GM23338 (cell line): ENCODE results near the gene PCGF6. TPM values are rescaled to one million over a fixed set of nuclear protein-coding genes. Genes with fewer than 3 reads are reported as not detected.

ENCODE experiments used
- ATAC-seq: fragments of 200-7000 bp; cut with Tn5 transposase; 3 replicates; pipeline ENCODE4 v1.9.1; 2020
- DNase-seq: peaks from one replicate; pipeline ENCODE4 v3.0.0-alpha.2; 2015; ENCODE audit warnings: low spot score
- H2AFZ ChIP-seq: fragments of 200-600 bp; sonication (generic); 2 replicates; pipeline ENCODE4 v1.8.0; 2016; ENCODE audit warnings: antibody characterized with exemption, mild to moderate bottlenecking, moderate library complexity
- H3F3A ChIP-seq: fragments of 200-600 bp; sonication (generic); replicated peaks from 2 replicates; pipeline ENCODE4 v1.8.0; 2017; ENCODE audit warnings: antibody characterized with exemption, mixed run types, low read depth
- H3K27ac ChIP-seq: fragments of 200-600 bp; sonication (generic); 2 replicates; pipeline ENCODE4 v1.6.1; 2016; ENCODE audit warnings: low read depth
- H3K27me3 ChIP-seq: fragments of 200-600 bp; sonication (generic); 2 replicates; pipeline ENCODE4 v1.8.0; 2016; ENCODE audit warnings: mild to moderate bottlenecking, mixed run types, moderate library complexity; ENCODE audit not compliant: insufficient read depth
- H3K36me3 ChIP-seq: fragments of 200-600 bp; sonication (generic); 2 replicates; pipeline ENCODE4 v1.8.0; 2016; ENCODE audit warnings: mild to moderate bottlenecking; ENCODE audit not compliant: insufficient read depth
- H3K4me1 ChIP-seq: fragments of 200-600 bp; sonication (generic); 2 replicates; pipeline ENCODE4 v1.8.0; 2016; ENCODE audit warnings: mild to moderate bottlenecking, moderate library complexity; ENCODE audit not compliant: insufficient read depth
- H3K4me2 ChIP-seq: fragments of 200-600 bp; sonication (generic); 2 replicates; pipeline ENCODE4 v1.7.1; 2017; ENCODE audit warnings: mixed run types
- H3K4me3 ChIP-seq: fragments of 200-600 bp; sonication (generic); 2 replicates; pipeline ENCODE4 v1.6.1; 2016; ENCODE audit warnings: mixed run types
- H3K79me2 ChIP-seq: fragments of 200-600 bp; sonication (generic); replicated peaks from 2 replicates; pipeline ENCODE4 v1.8.0; 2017; ENCODE audit warnings: mild to moderate bottlenecking; ENCODE audit not compliant: insufficient read depth
- H3K9me2 ChIP-seq: fragments of 200-600 bp; sonication (generic); 2 replicates; pipeline ENCODE4 v1.8.0; 2017; ENCODE audit not compliant: insufficient read depth
- H4K20me1 ChIP-seq: fragments of 200-600 bp; sonication (generic); replicated peaks from 2 replicates; pipeline ENCODE4 v1.8.0; 2017; ENCODE audit warnings: mild to moderate bottlenecking; ENCODE audit not compliant: insufficient read depth
- H3K27ac Mint-ChIP-seq: 2 replicates; pipeline ENCODE4 v1.8.0; 2020; ENCODE audit warnings: inconsistent platforms, mild to moderate bottlenecking, moderate library complexity, mixed read lengths
- H3K27me3 Mint-ChIP-seq: 3 replicates; pipeline ENCODE4 v1.8.0; 2022; ENCODE audit warnings: low read depth, mild to moderate bottlenecking, moderate library complexity, mixed read lengths, inconsistent platforms; ENCODE audit not compliant: insufficient read depth, poor library complexity
- H3K36me3 Mint-ChIP-seq: 3 replicates; pipeline ENCODE4 v1.8.0; 2021; ENCODE audit warnings: low read depth, mild to moderate bottlenecking, inconsistent platforms, moderate library complexity, mixed read lengths
- H3K4me1 Mint-ChIP-seq: 3 replicates; pipeline ENCODE4 v1.8.0; 2020; ENCODE audit warnings: mild to moderate bottlenecking, inconsistent platforms, mixed read lengths
- H3K4me3 Mint-ChIP-seq: 3 replicates; pipeline ENCODE4 v1.8.0; 2021; ENCODE audit warnings: moderate library complexity, mild to moderate bottlenecking, inconsistent platforms, mixed read lengths
- H3K9me3 Mint-ChIP-seq: 3 replicates; pipeline ENCODE4 v1.8.0; 2020; ENCODE audit warnings: moderate library complexity, mild to moderate bottlenecking, inconsistent platforms, mixed read lengths
- CREB1 ChIP-seq: fragments of 250-450 bp; sonication (Bioruptor Pico); IDR thresholded peaks from 2 replicates; pipeline ENCODE4 v1.5.0; 2020; ENCODE audit warnings: low read depth, mild to moderate bottlenecking, moderate library complexity
- EZH2phosphoT487 ChIP-seq: fragments of 200-600 bp; sonication (generic); IDR thresholded peaks from one replicate; pipeline ENCODE4 v1.8.1; 2018; ENCODE audit warnings: antibody characterized with exemption; ENCODE audit not compliant: unreplicated experiment
- POLR2AphosphoS5 ChIP-seq: IDR thresholded peaks from 2 replicates; pipeline ENCODE4 v1.6.1; 2016; ENCODE audit warnings: antibody characterized with exemption, low read depth
- REST ChIP-seq: IDR thresholded peaks from one replicate; pipeline ENCODE4 v1.6.1; 2018; ENCODE audit warnings: antibody characterized with exemption; ENCODE audit not compliant: unreplicated experiment
- STAT1 ChIP-seq: IDR thresholded peaks from one replicate; pipeline ENCODE4 v1.6.1; 2016; ENCODE audit warnings: antibody characterized with exemption; ENCODE audit not compliant: unreplicated experiment
- ZNF114 ChIP-seq: fragments of 250-450 bp; sonication (Bioruptor Pico); IDR thresholded peaks from 2 replicates; pipeline ENCODE4 v1.5.0; 2020; ENCODE audit warnings: mild to moderate bottlenecking, moderate library complexity
- polyA plus RNA-seq: library from polyadenylated mRNA; unstranded; fragments of >200 nt; fragmentation: Nextera tagmentation; extraction: Ambion mirVana; gene quantifications from 2 replicates; pipeline ENCODE4 v1.2.1, GENCODE V29; 2016
- total RNA-seq: library from RNA; depleted of rRNA; stranded (reverse); fragments of >200 nt; shearing (Covaris generic); gene quantifications from 2 replicates; pipeline ENCODE4 v1.2.3, GENCODE V29; 2014

The PCGF6 gene
- total and polyA plus RNA-seq, 2 experiments from 2014 or later: 14.0 to 22.3 TPM

GRCh38 chr10:103284170-103284569 is 66.8 kb downstream of the PCGF6 start (continued):
- TF ChIP-seq REST: no peak
- no peak for TF ChIP-seq EZH2phosphoT487
- no peak for TF ChIP-seq ZNF114 (CRISPR knock-in tag)

- DNase-seq (no peak), ATAC-seq (no peak)
- Histone ChIP-seq H3F3A (peaks cover 18% of the 10 kb centered on the region), H3K36me3 (no peaks in the 10 kb centered on the region), H3K4me1 (peaks cover 28% of the 10 kb centered on the region), H3K27me3 (peaks cover 33% of the 10 kb centered on the region), H3K27ac (no peak overlapping the region), H3K79me2 (no peaks in the 10 kb centered on the region), H4K20me1 (peaks cover 19% of the 10 kb centered on the region), H3K4me2 (no peak overlapping the region), H3K9me2 (no peaks in the 10 kb centered on the region), H2AFZ (no peak overlapping the region), H3K4me3 (no peak overlapping the region)
- no peak overlapping the region for H3K27ac Mint-ChIP-seq
- H3K9me3 Mint-ChIP-seq: no peaks in the 10 kb centered on the region; the same call in 2 of the 3 replicates
- H3K4me1 Mint-ChIP-seq: peaks cover 25% of the 10 kb centered on the region
- no peaks in the 10 kb centered on the region; the same call in 2 of the 3 replicates for H3K36me3 Mint-ChIP-seq
- H3K27me3 Mint-ChIP-seq: peaks cover 25% of the 10 kb centered on the region
- no peak for TF ChIP-seq CREB1
- TF ChIP-seq REST: no peak
- no peak overlapping the region for H3K4me3 Mint-ChIP-seq
These were observed 68.0 kb downstream of the PCGF6 start for GRCh38 chr10:103282961-103283360.

- H3K27me3 ChIP-seq: peaks cover 45% of the 10 kb centered on the region
- H3F3A ChIP-seq: peaks cover 24% of the 10 kb centered on the region
- no peaks in the 10 kb centered on the region for H3K36me3 ChIP-seq
- H3K4me1 Mint-ChIP-seq: peaks cover 25% of the 10 kb centered on the region
- H3K4me3 ChIP-seq: peak overlapping the region; percentile 32
- no peaks in the 10 kb centered on the region for H3K79me2 ChIP-seq
- no peaks in the 10 kb centered on the region for H3K9me2 ChIP-seq
- peak overlapping the region; percentile 54; the same call in 1 of the 2 replicates for H3K27ac Mint-ChIP-seq
- no peaks in the 10 kb centered on the region; the same call in 2 of the 3 replicates for H3K36me3 Mint-ChIP-seq
- H3K27ac ChIP-seq: 0 out of 2 replicates have a peak overlapping the region, but pooled peaks have one; percentile 41
- peak overlapping the region; percentile 61; the same call in 1 of the 2 replicates for H2AFZ ChIP-seq
- ATAC-seq (peak; percentile 79), DNase-seq (peak; percentile 97)
- H3K27me3 Mint-ChIP-seq: peaks cover 35% of the 10 kb centered on the region
- peak overlapping the region; percentile 65 for H3K4me3 Mint-ChIP-seq
- H3K4me2 ChIP-seq: peak overlapping the region; percentile 61
- H3K9me3 Mint-ChIP-seq: no peaks in the 10 kb centered on the region; the same call in 2 of the 3 replicates
- H4K20me1 ChIP-seq: peaks cover 19% of the 10 kb centered on the region
- peaks cover 28% of the 10 kb centered on the region for H3K4me1 ChIP-seq
- TF ChIP-seq REST: peak; percentile 42
- peak; percentile 24; the same call in 1 of the 2 replicates for TF ChIP-seq CREB1
- no peak for TF ChIP-seq STAT1
- peak; percentile 53 for TF ChIP-seq POLR2AphosphoS5
These were observed 69.2 kb downstream of the PCGF6 start for GRCh38 chr10:103281753-103282152.
